Liver (tissue), 9 donors: Measurements from ENCODE around the gene PTPN23. TPM values are rescaled to one million over a fixed set of nuclear protein-coding genes. Genes with fewer than 3 reads are reported as not detected.

Source experiments
- DNase-seq: peaks from one replicate; pipeline ENCODE4 v3.0.0-alpha.2; 2017; ENCODE audit warnings: low spot score
- H3K27ac ChIP-seq, 2 donors: one replicate each; pipeline ENCODE4 v1.7.0; 2013; ENCODE audit warnings: inconsistent platforms in 2 of 2, low read length in 2 of 2, control low read depth in 1 of 2, low read depth in 1 of 2, mild to moderate bottlenecking in 1 of 2
- H3K27me3 ChIP-seq, 4 donors: one replicate each; pipeline versions ENCODE4 v1.6.1 to v1.7.0; 2013; ENCODE audit warnings: low read length in 3 of 4, inconsistent platforms in 1 of 4, mild to moderate bottlenecking in 1 of 4, moderate library complexity in 1 of 4; ENCODE audit not compliant: control insufficient read depth in 4 of 4, insufficient read depth in 4 of 4
- H3K36me3 ChIP-seq, 4 donors: one replicate each; pipeline versions ENCODE4 v1.6.1 to v1.7.0; 2013; ENCODE audit warnings: low read length in 3 of 4, mild to moderate bottlenecking in 3 of 4, low read depth in 1 of 4, moderate library complexity in 1 of 4; ENCODE audit not compliant: control insufficient read depth in 4 of 4, insufficient read depth in 3 of 4
- H3K4me1 ChIP-seq, 4 donors: one replicate each; pipeline versions ENCODE4 v1.6.1 to v1.7.0; 2013; ENCODE audit warnings: low read length in 3 of 4, mild to moderate bottlenecking in 3 of 4, moderate library complexity in 1 of 4; ENCODE audit not compliant: control insufficient read depth in 4 of 4, insufficient read depth in 4 of 4
- H3K4me3 ChIP-seq, 3 donors: one replicate each; pipeline versions ENCODE4 v1.6.1 to v1.7.0; 2013; ENCODE audit warnings: low read length in 3 of 3, control low read depth in 1 of 3, low read depth in 1 of 3, mild to moderate bottlenecking in 1 of 3
- H3K9ac ChIP-seq, 2 donors: one replicate each; pipeline ENCODE4 v1.7.0; 2013; ENCODE audit warnings: low read length in 2 of 2, mild to moderate bottlenecking in 2 of 2, moderate library complexity in 2 of 2, control low read depth in 1 of 2, low read depth in 1 of 2
- H3K9me3 ChIP-seq, 4 donors: one replicate each; pipeline versions ENCODE4 v1.6.1 to v1.7.0; 2013; ENCODE audit warnings: low read length in 3 of 4; ENCODE audit not compliant: control insufficient read depth in 4 of 4
- ATF3 ChIP-seq: IDR thresholded peaks from 2 replicates; pipeline ENCODE4 v1.6.1; 2016; ENCODE audit warnings: antibody characterized with exemption
- EGR1 ChIP-seq, 2 donors: IDR thresholded peaks; 2 replicates each; pipeline ENCODE4 v1.6.1; 2016 to 2018; ENCODE audit warnings: antibody characterized with exemption in 2 of 2, low read depth in 2 of 2
- FOXA1 ChIP-seq: IDR thresholded peaks from 2 replicates; pipeline ENCODE4 v1.6.1; 2016; ENCODE audit warnings: antibody characterized with exemption
- FOXA2 ChIP-seq: IDR thresholded peaks from 2 replicates; pipeline ENCODE4 v1.6.1; 2016; ENCODE audit warnings: antibody characterized with exemption
- GABPA ChIP-seq, 2 donors: IDR thresholded peaks in 1 of 2; conservative IDR thresholded peaks in 1 of 2; 2 replicates each; pipeline ENCODE4 v1.6.1; 2016; ENCODE audit warnings: antibody characterized with exemption in 2 of 2, mild to moderate bottlenecking in 1 of 2, moderate library complexity in 1 of 2
- HNF4A ChIP-seq, 2 donors: conservative IDR thresholded peaks; 2 replicates each; pipeline ENCODE4 v1.6.1; 2016; ENCODE audit warnings: antibody characterized with exemption in 2 of 2, mild to moderate bottlenecking in 2 of 2
- HNF4G ChIP-seq: IDR thresholded peaks from 2 replicates; pipeline ENCODE4 v1.6.1; 2016; ENCODE audit warnings: antibody characterized with exemption
- MAX ChIP-seq: IDR thresholded peaks from 2 replicates; pipeline ENCODE4 v1.6.1; 2016; ENCODE audit warnings: antibody characterized with exemption
- NR2F2 ChIP-seq: IDR thresholded peaks from 2 replicates; pipeline ENCODE4 v1.6.1; 2016; ENCODE audit warnings: antibody characterized with exemption
- RAD21 ChIP-seq, 2 donors: IDR thresholded peaks; 2 replicates each; pipeline ENCODE4 v1.6.1; 2016; ENCODE audit warnings: antibody characterized with exemption in 2 of 2, mild to moderate bottlenecking in 2 of 2
- RXRA ChIP-seq, 2 donors: IDR thresholded peaks; 2 replicates each; pipeline ENCODE4 v1.6.1; 2017 to 2018; ENCODE audit warnings: antibody characterized with exemption in 2 of 2, mild to moderate bottlenecking in 1 of 2
- SP1 ChIP-seq: IDR thresholded peaks from 2 replicates; pipeline ENCODE4 v1.6.1; 2018; ENCODE audit warnings: antibody characterized with exemption, mild to moderate bottlenecking
- YY1 ChIP-seq: IDR thresholded peaks from 2 replicates; pipeline ENCODE4 v1.6.1; 2016; ENCODE audit warnings: antibody characterized with exemption, mild to moderate bottlenecking
- WGBS: extraction: QIAGEN DNeasy Blood & Tissue Kit; methylation state at CpG from one replicate; pipeline ENCODE4 v1.1.7; 2013; 5-methylcytosine and 5-hydroxymethylcytosine counted together
- polyA plus RNA-seq, 2 donors: library from polyadenylated mRNA; stranded (reverse) in 1 of 2; unstranded in 1 of 2; fragments of 200-250 nt in 1 of 2; fragments of >200 nt in 1 of 2; fragmentation: Nextera tagmentation in 1 of 2; extraction: Ambion mirVana in 1 of 2; gene quantifications; one replicate each; pipeline versions ENCODE4 v1.2.1 to v1.2.3, GENCODE V29; 2013 to 2015
- total RNA-seq, 2 donors: library from RNA; depleted of rRNA; stranded (reverse); fragments of >200 nt; gene quantifications; one replicate each; pipeline ENCODE4 v1.2.3, GENCODE V29; 2014
- TF ChIP-seq, protein P1 (sequence below): fragments of 150-350 bp; IDR thresholded peaks from 2 replicates; pipeline ENCODE4 v1.5.1; 2017; ENCODE audit warnings: improper control_type of control experiment, low read depth, low read length; ENCODE audit not compliant: missing input control
- TF ChIP-seq, protein P2 (sequence below): IDR thresholded peaks from 2 replicates; pipeline ENCODE4 v1.6.1; 2016; ENCODE audit warnings: antibody characterized with exemption
- TF ChIP-seq, protein P3 (sequence below): IDR thresholded peaks from 2 replicates; pipeline ENCODE4 v1.6.1; 2016; ENCODE audit warnings: antibody characterized with exemption, mild to moderate bottlenecking
- donor health status: healthy.
- donor health status: healthy.
- donor health status: healthy.
- donor health status: healthy.
- donor health status: healthy.

The PTPN23 gene
- total and polyA plus RNA-seq, 4 donors, result 3.8 to 84.4 (median 11.5) TPM

GRCh38 chr3:47440131-47440530 lies 59.3 kb downstream of the PTPN23 start:
- TF ChIP-seq HNF4A (conservative IDR thresholded peaks at IDR 0.05) (no peak), RAD21 (IDR thresholded peaks at IDR 0.05) (peak; percentile 45 to 61)
- TF ChIP-seq, protein P1, sequence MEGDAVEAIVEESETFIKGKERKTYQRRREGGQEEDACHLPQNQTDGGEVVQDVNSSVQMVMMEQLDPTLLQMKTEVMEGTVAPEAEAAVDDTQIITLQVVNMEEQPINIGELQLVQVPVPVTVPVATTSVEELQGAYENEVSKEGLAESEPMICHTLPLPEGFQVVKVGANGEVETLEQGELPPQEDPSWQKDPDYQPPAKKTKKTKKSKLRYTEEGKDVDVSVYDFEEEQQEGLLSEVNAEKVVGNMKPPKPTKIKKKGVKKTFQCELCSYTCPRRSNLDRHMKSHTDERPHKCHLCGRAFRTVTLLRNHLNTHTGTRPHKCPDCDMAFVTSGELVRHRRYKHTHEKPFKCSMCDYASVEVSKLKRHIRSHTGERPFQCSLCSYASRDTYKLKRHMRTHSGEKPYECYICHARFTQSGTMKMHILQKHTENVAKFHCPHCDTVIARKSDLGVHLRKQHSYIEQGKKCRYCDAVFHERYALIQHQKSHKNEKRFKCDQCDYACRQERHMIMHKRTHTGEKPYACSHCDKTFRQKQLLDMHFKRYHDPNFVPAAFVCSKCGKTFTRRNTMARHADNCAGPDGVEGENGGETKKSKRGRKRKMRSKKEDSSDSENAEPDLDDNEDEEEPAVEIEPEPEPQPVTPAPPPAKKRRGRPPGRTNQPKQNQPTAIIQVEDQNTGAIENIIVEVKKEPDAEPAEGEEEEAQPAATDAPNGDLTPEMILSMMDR, result peak; percentile 11
- DNase-seq, result no peak
- Histone ChIP-seq H3K36me3 (peaks cover 4 to 18% (median 8%) of the 10 kb centered on the region in 4 donors), H3K9me3 (no peaks in the 10 kb centered on the region), H3K27ac (no peak overlapping the region), H3K4me3 (no peak overlapping the region), H3K4me1 (peaks cover 9 to 46% (median 41%) of the 10 kb centered on the region in 4 donors), H3K9ac (no peak overlapping the region), H3K27me3 (no peaks in the 10 kb centered on the region)

GRCh38 chr3:47441796-47442551 lies 61.2 kb downstream of the PTPN23 start:
- no peak overlapping the region for H3K9ac ChIP-seq
- peaks cover 4 to 34% (median 28%) of the 10 kb centered on the region in 4 donors for H3K4me1 ChIP-seq
- H3K4me3 ChIP-seq, result no peak overlapping the region
- peaks cover 4 to 18% (median 8%) of the 10 kb centered on the region in 4 donors for H3K36me3 ChIP-seq
- H3K9me3 ChIP-seq, result no peaks in the 10 kb centered on the region
- TF ChIP-seq ATF3 (no peak), EGR1 (IDR thresholded peaks at IDR 0.05; ENCODE audit: low read depth in 2 of 2) (no peak), MAX (no peak), HNF4G (peak; percentile 25), YY1 (no peak), FOXA2 (no peak), RXRA (IDR thresholded peaks at IDR 0.05) (peak; percentile 42 to 49), HNF4A (conservative IDR thresholded peaks at IDR 0.05) (peak; percentile 80 to 82), GABPA (IDR thresholded peaks at IDR 0.05 in 1 of 2, conservative IDR thresholded peaks at IDR 0.05 in 1 of 2) (no peak), SP1 (peak; percentile 32), NR2F2 (no peak), FOXA1 (no peak), RAD21 (IDR thresholded peaks at IDR 0.05) (peak in 1 of 2 donors; percentile 12)
- TF ChIP-seq, protein P1, result no peak
- TF ChIP-seq, protein P2, sequence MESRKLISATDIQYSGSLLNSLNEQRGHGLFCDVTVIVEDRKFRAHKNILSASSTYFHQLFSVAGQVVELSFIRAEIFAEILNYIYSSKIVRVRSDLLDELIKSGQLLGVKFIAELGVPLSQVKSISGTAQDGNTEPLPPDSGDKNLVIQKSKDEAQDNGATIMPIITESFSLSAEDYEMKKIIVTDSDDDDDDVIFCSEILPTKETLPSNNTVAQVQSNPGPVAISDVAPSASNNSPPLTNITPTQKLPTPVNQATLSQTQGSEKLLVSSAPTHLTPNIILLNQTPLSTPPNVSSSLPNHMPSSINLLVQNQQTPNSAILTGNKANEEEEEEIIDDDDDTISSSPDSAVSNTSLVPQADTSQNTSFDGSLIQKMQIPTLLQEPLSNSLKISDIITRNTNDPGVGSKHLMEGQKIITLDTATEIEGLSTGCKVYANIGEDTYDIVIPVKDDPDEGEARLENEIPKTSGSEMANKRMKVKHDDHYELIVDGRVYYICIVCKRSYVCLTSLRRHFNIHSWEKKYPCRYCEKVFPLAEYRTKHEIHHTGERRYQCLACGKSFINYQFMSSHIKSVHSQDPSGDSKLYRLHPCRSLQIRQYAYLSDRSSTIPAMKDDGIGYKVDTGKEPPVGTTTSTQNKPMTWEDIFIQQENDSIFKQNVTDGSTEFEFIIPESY, result no peak
- TF ChIP-seq, protein P3, sequence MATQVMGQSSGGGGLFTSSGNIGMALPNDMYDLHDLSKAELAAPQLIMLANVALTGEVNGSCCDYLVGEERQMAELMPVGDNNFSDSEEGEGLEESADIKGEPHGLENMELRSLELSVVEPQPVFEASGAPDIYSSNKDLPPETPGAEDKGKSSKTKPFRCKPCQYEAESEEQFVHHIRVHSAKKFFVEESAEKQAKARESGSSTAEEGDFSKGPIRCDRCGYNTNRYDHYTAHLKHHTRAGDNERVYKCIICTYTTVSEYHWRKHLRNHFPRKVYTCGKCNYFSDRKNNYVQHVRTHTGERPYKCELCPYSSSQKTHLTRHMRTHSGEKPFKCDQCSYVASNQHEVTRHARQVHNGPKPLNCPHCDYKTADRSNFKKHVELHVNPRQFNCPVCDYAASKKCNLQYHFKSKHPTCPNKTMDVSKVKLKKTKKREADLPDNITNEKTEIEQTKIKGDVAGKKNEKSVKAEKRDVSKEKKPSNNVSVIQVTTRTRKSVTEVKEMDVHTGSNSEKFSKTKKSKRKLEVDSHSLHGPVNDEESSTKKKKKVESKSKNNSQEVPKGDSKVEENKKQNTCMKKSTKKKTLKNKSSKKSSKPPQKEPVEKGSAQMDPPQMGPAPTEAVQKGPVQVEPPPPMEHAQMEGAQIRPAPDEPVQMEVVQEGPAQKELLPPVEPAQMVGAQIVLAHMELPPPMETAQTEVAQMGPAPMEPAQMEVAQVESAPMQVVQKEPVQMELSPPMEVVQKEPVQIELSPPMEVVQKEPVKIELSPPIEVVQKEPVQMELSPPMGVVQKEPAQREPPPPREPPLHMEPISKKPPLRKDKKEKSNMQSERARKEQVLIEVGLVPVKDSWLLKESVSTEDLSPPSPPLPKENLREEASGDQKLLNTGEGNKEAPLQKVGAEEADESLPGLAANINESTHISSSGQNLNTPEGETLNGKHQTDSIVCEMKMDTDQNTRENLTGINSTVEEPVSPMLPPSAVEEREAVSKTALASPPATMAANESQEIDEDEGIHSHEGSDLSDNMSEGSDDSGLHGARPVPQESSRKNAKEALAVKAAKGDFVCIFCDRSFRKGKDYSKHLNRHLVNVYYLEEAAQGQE, result no peak
- no peaks in the 10 kb centered on the region for H3K27me3 ChIP-seq
- H3K27ac ChIP-seq, result peak overlapping the region; percentile 74 to 84
- WGBS, result 32% methylated on average over 4 of the region's 4 CpGs
- no peak for DNase-seq
